ENCODE results near the gene DEPDC7. TPM values are rescaled to one million over a fixed set of nuclear protein-coding genes. Genes with fewer than 3 reads are reported as not detected.

The DEPDC7 gene
- total RNA-seq, 1 experiment from 2014 or later, result 4.4 TPM

DNA sequence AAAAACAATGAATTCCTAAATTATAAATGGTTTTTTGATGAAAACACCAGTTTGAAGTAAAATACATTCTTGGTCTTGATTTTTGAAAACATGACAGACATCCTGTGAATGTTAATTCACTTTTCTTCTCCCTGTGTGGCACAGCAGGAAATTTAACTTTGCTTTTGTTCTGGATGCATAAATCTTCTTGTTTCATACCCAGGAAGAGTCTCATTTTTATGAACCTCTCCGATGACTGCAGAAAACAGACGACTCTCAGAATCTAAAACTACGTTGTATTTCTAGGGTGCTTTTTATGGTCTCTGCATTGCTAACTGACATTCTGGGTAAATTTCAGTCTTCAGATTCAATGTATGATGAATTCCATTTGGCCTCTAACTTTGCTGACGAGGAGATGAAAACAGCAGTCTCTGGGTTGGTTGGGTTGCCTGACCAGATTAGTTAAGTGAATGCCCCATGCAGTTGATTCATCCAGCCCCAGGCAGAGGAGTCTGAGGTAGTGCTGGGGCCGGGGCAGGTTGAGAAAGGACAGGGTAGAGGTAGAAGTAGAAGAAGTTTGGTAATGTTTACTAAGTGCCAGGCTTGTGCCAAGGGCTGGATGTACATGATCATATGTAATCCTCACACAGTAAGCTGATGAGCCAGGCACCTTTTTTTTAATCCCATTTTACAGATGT, 43.8 kb downstream of the DEPDC7 start:
- H3K4me3 Mint-ChIP-seq, result no peak overlapping the region
- H3K27me3 Mint-ChIP-seq (ENCODE audit: low read depth), result no peaks in the 10 kb centered on the region
- Histone ChIP-seq H2BK20ac (ENCODE audit: low read depth, low read length, poor library complexity, severe bottlenecking) (no peak overlapping the region), H2BK15ac (ENCODE audit: low read depth, low read length) (no peak overlapping the region), H3K4me1 (ENCODE audit: insufficient read depth, low read length) (no peaks in the 10 kb centered on the region; the same call in 1 of the 2 replicates), H3K56ac (ENCODE audit: insufficient read length, low read depth, low read length) (no peak overlapping the region), H2AFZ (ENCODE audit: low read length) (no peak overlapping the region), H2BK120ac (ENCODE audit: low read depth, low read length, poor library complexity, severe bottlenecking) (no peak overlapping the region), H3K23me2 (ENCODE audit: insufficient read length, low read depth, low read length, poor library complexity, severe bottlenecking) (no peaks in the 10 kb centered on the region), H4K91ac (ENCODE audit: insufficient read length, low read depth, low read length) (no peak overlapping the region), H4K8ac (replicated peaks; ENCODE audit: insufficient read length, low read depth, low read length) (no peak overlapping the region), H3T11ph (ENCODE audit: low read length) (no peak overlapping the region), H3K79me2 (ENCODE audit: insufficient read depth, low read length) (no peaks in the 10 kb centered on the region), H2AK5ac (ENCODE audit: insufficient read length, low read length) (no peak overlapping the region), H3K27me3 (ENCODE audit: insufficient read depth, low read length) (no peaks in the 10 kb centered on the region), H4K20me1 (ENCODE audit: control insufficient read depth, insufficient read depth, insufficient read length) (no peaks in the 10 kb centered on the region), H3K18ac (ENCODE audit: insufficient read length, low read depth, low read length) (no peak overlapping the region), H3K9ac (ENCODE audit: extremely low read depth, insufficient read length, low read length) (no peak overlapping the region), H3K23ac (ENCODE audit: insufficient read length, low read depth, low read length) (no peak overlapping the region), H3K4ac (ENCODE audit: low read depth, low read length) (no peak overlapping the region), H3K9me3 (ENCODE audit: control insufficient read depth, low read depth, low read length) (no peaks in the 10 kb centered on the region), H4K5ac (ENCODE audit: insufficient read length, low read depth, low read length) (no peak overlapping the region), H2BK5ac (ENCODE audit: insufficient read length, low read length) (no peak overlapping the region), H3K79me1 (ENCODE audit: insufficient read depth, low read depth, low read length, poor library complexity, severe bottlenecking) (no peaks in the 10 kb centered on the region), H2BK12ac (ENCODE audit: insufficient read length, low read depth, low read length) (no peak overlapping the region), H3K14ac (ENCODE audit: insufficient read depth, low read length) (no peak overlapping the region), H3K27ac (ENCODE audit: insufficient read length, low read depth, low read length) (no peak overlapping the region), H3K4me2 (ENCODE audit: insufficient read depth, insufficient read length, low read length) (no peak overlapping the region)
- H3K4me1 Mint-ChIP-seq, result peaks cover 18 to 26% of the 10 kb centered on the region in 2 experiments
- H3K9me3 Mint-ChIP-seq, result no peaks in the 10 kb centered on the region
- TF ChIP-seq, protein P1, sequence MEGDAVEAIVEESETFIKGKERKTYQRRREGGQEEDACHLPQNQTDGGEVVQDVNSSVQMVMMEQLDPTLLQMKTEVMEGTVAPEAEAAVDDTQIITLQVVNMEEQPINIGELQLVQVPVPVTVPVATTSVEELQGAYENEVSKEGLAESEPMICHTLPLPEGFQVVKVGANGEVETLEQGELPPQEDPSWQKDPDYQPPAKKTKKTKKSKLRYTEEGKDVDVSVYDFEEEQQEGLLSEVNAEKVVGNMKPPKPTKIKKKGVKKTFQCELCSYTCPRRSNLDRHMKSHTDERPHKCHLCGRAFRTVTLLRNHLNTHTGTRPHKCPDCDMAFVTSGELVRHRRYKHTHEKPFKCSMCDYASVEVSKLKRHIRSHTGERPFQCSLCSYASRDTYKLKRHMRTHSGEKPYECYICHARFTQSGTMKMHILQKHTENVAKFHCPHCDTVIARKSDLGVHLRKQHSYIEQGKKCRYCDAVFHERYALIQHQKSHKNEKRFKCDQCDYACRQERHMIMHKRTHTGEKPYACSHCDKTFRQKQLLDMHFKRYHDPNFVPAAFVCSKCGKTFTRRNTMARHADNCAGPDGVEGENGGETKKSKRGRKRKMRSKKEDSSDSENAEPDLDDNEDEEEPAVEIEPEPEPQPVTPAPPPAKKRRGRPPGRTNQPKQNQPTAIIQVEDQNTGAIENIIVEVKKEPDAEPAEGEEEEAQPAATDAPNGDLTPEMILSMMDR (conservative IDR thresholded peaks at IDR 0.05), result no peak
- no CpG with 5 or more reads among the region's 5 CpGs for WGBS (ENCODE audit: extremely low coverage, insufficient read length, low lambda C conversion rate)
- no peak for DNase-seq
- peaks cover 17 to 64% (median 52%) of the 10 kb centered on the region in 3 experiments; a peak in 6 of 7 replicates for H3K36me3 Mint-ChIP-seq (ENCODE audit: insufficient read depth in 1 of 3, low read depth in 3 of 3)
- H3K27ac Mint-ChIP-seq, result peak overlapping the region; percentile 78 to 90 (median 79); a peak in 5 of 7 replicates

All from H9 (cell line).